Fibroblast of the aortic adventitia (primary cell): Measurements from ENCODE around the gene ADISSP. TPM values are rescaled to one million over a fixed set of nuclear protein-coding genes. Genes with fewer than 3 reads are reported as not detected.

Source experiments
- DNase-seq: peaks from one replicate; pipeline ENCODE4 v3.0.0-alpha.2; 2010; ENCODE audit warnings: low read depth
- H3K4me3 ChIP-seq: 2 replicates; pipeline ENCODE4 v1.5.1; 2011; ENCODE audit warnings: low read depth, mild to moderate bottlenecking, control low read depth, low read length, moderate library complexity
- CTCF ChIP-seq: IDR thresholded peaks from 2 replicates; pipeline ENCODE4 v1.5.1; 2011; ENCODE audit warnings: mild to moderate bottlenecking, low read length, control low read depth, inconsistent platforms; ENCODE audit not compliant: insufficient read depth
- total RNA-seq: library from RNA; depleted of rRNA; stranded (reverse); fragments of >200 nt; gene quantifications from 2 replicates; pipeline ENCODE4 v1.2.3, GENCODE V29; 2012; ENCODE audit warnings: low replicate concordance

Gene ADISSP
- total RNA-seq, 1 donor, result 28.4 TPM

DNA sequence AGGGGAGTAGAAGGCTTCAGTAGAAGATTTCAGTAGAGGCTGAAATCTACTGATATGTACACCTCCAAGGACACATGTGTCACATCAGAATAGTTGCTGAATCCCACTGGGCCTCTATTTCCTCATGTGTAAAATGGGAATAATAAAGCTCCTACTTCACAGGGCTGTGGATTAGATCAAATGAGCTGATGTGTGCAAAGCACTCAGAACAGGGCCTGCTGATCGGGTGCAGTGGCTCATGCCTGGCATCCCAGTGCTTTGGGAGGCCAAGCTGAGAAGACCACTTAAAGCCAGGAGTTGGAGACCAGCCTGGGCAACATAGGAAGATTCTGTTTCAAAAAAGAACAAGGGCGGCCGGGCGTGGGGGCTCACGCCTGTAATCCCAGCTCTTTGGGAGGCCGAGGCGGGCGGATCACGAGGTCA, 44.7 kb upstream of the ADISSP start:
- no peak overlapping the region for H3K4me3 ChIP-seq
- DNase-seq, result no peak
- TF ChIP-seq CTCF, result no peak

DNA sequence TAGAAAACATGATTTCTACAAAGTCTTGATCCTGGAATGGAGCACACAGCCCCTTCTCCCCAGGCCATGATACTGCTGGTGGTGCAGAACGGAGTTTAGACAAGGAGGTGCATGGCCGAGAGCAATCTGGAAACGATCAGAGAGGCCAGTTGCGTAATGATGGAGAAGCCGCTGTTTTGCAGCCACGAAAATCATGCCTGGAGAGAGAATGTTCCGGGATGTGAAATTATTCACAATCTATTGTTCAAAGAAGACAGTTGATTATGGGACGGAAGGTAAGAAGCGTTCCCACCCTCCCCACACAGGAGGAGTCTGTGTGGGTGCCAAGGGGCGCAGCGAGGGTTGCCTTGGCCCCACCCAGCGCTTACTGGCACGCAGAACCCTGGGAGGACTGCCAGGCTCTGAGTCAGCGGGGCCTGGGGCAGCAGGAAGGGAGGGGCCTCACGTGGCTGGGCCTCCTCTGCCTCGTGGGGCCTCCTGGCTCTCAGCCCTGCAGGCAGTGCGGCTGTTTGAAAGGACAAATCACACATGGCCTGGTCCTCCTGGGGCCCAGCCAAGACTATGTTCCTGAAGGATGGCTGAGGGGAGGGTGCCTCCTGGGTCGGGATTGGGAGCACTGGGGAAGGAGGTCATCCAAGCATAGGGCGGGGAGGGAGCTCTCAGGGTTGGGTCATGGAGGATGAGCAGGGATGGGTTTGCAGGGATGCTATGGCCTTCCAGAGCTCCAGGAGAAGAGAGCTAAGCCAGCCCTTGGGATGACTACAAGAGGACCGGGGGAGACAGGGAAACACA, 44.1 kb upstream of the ADISSP start:
- peak; percentile 100 for DNase-seq
- H3K4me3 ChIP-seq, result peak overlapping the region; percentile 63
- no peak for TF ChIP-seq CTCF

GRCh38 chr20:3808544-3808943, 41.0 kb upstream of the ADISSP start:
- peak overlapping the region; percentile 39 for H3K4me3 ChIP-seq
- no peak for DNase-seq
- TF ChIP-seq CTCF, result no peak

GRCh38 chr20:3804781-3805180, 37.2 kb upstream of the ADISSP start:
- DNase-seq, result no peak
- no peak for TF ChIP-seq CTCF
- no peak overlapping the region for H3K4me3 ChIP-seq

- no peak for TF ChIP-seq CTCF
- no peak overlapping the region for H3K4me3 ChIP-seq
- no peak for DNase-seq
Measured at GRCh38 chr20:3804254-3804751, 36.8 kb upstream of the ADISSP start.

DNA sequence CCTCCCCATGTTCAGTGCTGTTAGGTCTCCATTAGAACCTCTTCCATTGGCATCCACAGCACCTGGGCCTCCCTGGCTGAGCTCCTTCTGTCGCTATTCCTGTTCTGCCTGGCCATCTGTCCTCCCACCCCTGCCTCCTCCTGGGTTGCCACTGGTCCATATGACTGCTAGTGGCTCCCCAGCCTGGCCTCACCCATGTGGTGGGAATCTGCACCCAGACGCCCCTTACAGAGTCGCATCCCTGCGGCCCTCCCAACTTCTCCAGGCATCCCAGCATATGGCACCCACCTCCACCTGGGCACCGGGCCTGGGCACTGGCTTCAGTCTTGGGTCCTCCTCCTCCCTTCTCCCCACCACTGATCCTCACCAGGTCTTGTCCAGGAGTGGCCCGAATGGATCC, 36.3 kb upstream of the ADISSP start:
- no peak for DNase-seq
- no peak overlapping the region for H3K4me3 ChIP-seq
- no peak for TF ChIP-seq CTCF
